Measurements from ENCODE around the gene RANBP1. TPM values are rescaled to one million over a fixed set of nuclear protein-coding genes. Genes with fewer than 3 reads are reported as not detected.
A peak's percentile ranks its signal among the peaks of the same experiment; 100 is the strongest.

RANBP1 gene
- total RNA-seq, 2 experiments from 2014 or later, result 406 to 570 TPM

GRCh38 chr22:20084547-20085413 lies 31.1 kb upstream of the RANBP1 start:
- BruUV-seq (replicated peaks), result no TSS peak
- POLR2A ChIA-PET, result no interaction called here
- Histone ChIP-seq H3K9me3 (ENCODE audit: low read length) (no peaks in the 10 kb centered on the region), H4K20me1 (ENCODE audit: insufficient read depth, low read length) (0 out of 2 replicates have a peak, but pooled peaks cover 3% of the 10 kb centered on the region), H3K9me2 (ENCODE audit: insufficient read depth, low read length) (no peaks in the 10 kb centered on the region), H3K4me3 (ENCODE audit: low read depth, low read length, poor library complexity, severe bottlenecking) (no peak overlapping the region), H2AFZ (ENCODE audit: low read length) (no peak overlapping the region), H3K79me2 (ENCODE audit: insufficient read depth, low read depth, low read length) (peaks cover 55% of the 10 kb centered on the region), H3K4me2 (ENCODE audit: low read length) (peak overlapping the region; percentile 14; the same call in 1 of the 2 replicates), H3K36me3 (ENCODE audit: insufficient read depth, low read length) (peaks cover 44% of the 10 kb centered on the region), H3K27ac (ENCODE audit: low read depth, low read length, poor library complexity, severe bottlenecking) (no peak overlapping the region), H3K4me1 (ENCODE audit: insufficient read depth, low read length, poor library complexity, severe bottlenecking) (peaks cover 34% of the 10 kb centered on the region)
- peak; percentile 41 for DNase-seq (ENCODE audit: low spot score)
- TF ChIP-seq CTCF (conservative IDR thresholded peaks at IDR 0.05; ENCODE audit: low read length) (peak; percentile 78), EZH2phosphoT487 (IDR thresholded peaks at IDR 0.05; ENCODE audit: borderline replicate concordance, low read depth, low read length) (no peak)
- CTCF ChIA-PET (ENCODE audit: unreplicated experiment), result no interaction called here
- intact Hi-C loops (cut with micrococcal nuclease; ENCODE audit: unreplicated experiment), result loop anchor here (5.0 kb wide), 1 partner anchor 122 kb away; no protein-coding TSS in a partner anchor

- H3K79me2 ChIP-seq (ENCODE audit: insufficient read depth, low read depth, low read length), result peaks cover 52% of the 10 kb centered on the region
- BruUV-seq (replicated peaks), result no TSS peak
- H3K4me3 ChIP-seq (ENCODE audit: low read depth, low read length, poor library complexity, severe bottlenecking), result no peak overlapping the region
- H3K9me2 ChIP-seq (ENCODE audit: insufficient read depth, low read length), result no peaks in the 10 kb centered on the region
- no peak for TF ChIP-seq EZH2phosphoT487 (IDR thresholded peaks at IDR 0.05; ENCODE audit: borderline replicate concordance, low read depth, low read length)
- no peak for TF ChIP-seq CTCF (conservative IDR thresholded peaks at IDR 0.05; ENCODE audit: low read length)
- H3K27ac ChIP-seq (ENCODE audit: low read depth, low read length, poor library complexity, severe bottlenecking), result no peak overlapping the region
- no peak overlapping the region for H3K4me2 ChIP-seq (ENCODE audit: low read length)
- no peaks in the 10 kb centered on the region for H3K9me3 ChIP-seq (ENCODE audit: low read length)
- no peak overlapping the region for H2AFZ ChIP-seq (ENCODE audit: low read length)
- 0 out of 2 replicates have a peak, but pooled peaks cover 3% of the 10 kb centered on the region for H4K20me1 ChIP-seq (ENCODE audit: insufficient read depth, low read length)
- peaks cover 53% of the 10 kb centered on the region for H3K36me3 ChIP-seq (ENCODE audit: insufficient read depth, low read length)
- intact Hi-C loops (cut with micrococcal nuclease; ENCODE audit: unreplicated experiment), result no loop called here
- peaks cover 33% of the 10 kb centered on the region for H3K4me1 ChIP-seq (ENCODE audit: insufficient read depth, low read length, poor library complexity, severe bottlenecking)
- ChIA-PET CTCF (ENCODE audit: unreplicated experiment) (no interaction called here), POLR2A (no interaction called here)
- DNase-seq (ENCODE audit: low spot score), result no peak
Measured at GRCh38 chr22:20085651-20086050, 30.3 kb upstream of the RANBP1 start.

- no peak overlapping the region for H3K4me3 ChIP-seq (ENCODE audit: low read depth, low read length, poor library complexity, severe bottlenecking)
- TF ChIP-seq EZH2phosphoT487 (IDR thresholded peaks at IDR 0.05; ENCODE audit: borderline replicate concordance, low read depth, low read length) (no peak), CTCF (conservative IDR thresholded peaks at IDR 0.05; ENCODE audit: low read length) (no peak)
- H2AFZ ChIP-seq (ENCODE audit: low read length), result no peak overlapping the region
- H3K36me3 ChIP-seq (ENCODE audit: insufficient read depth, low read length), result peaks cover 58% of the 10 kb centered on the region
- H3K9me2 ChIP-seq (ENCODE audit: insufficient read depth, low read length), result no peaks in the 10 kb centered on the region
- peaks cover 47% of the 10 kb centered on the region for H3K79me2 ChIP-seq (ENCODE audit: insufficient read depth, low read depth, low read length)
- ChIA-PET CTCF (ENCODE audit: unreplicated experiment) (no interaction called here), POLR2A (no interaction called here)
- intact Hi-C loops (cut with micrococcal nuclease; ENCODE audit: unreplicated experiment), result no loop called here
- H3K27ac ChIP-seq (ENCODE audit: low read depth, low read length, poor library complexity, severe bottlenecking), result no peak overlapping the region
- BruUV-seq (replicated peaks), result TSS peak; percentile 19
- H3K9me3 ChIP-seq (ENCODE audit: low read length), result no peaks in the 10 kb centered on the region
- H3K4me2 ChIP-seq (ENCODE audit: low read length), result no peak overlapping the region
- peaks cover 28% of the 10 kb centered on the region for H3K4me1 ChIP-seq (ENCODE audit: insufficient read depth, low read length, poor library complexity, severe bottlenecking)
- no peak for DNase-seq (ENCODE audit: low spot score)
- 0 out of 2 replicates have a peak, but pooled peaks cover 3% of the 10 kb centered on the region for H4K20me1 ChIP-seq (ENCODE audit: insufficient read depth, low read length)
Measured at GRCh38 chr22:20086101-20086599, 29.8 kb upstream of the RANBP1 start.

All from OCI-LY7 (cell line).